ENCODE measurements around the gene MAGI2.

MAGI2 gene

DNA sequence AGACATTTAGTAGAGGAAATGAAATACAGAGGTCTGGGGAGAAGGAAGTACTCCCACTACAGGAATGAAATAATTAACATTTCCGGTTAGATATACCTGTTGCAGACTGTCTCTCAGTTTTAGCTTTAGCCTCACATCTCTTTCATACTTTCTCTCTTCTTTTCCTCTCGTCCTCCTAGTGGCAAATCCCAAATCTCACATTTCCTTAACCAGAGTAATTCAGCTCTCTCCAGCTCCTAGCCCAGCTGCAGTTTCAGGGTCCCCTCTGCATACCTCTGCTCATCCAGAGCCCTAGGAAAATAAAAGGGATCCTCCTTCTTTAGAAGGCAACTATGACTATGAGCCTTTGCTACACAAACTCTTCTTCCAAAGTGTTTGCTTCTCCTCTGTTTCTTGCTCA lies 1011.7 kb downstream of the MAGI2 start:
- no peak for DNase-seq

DNA sequence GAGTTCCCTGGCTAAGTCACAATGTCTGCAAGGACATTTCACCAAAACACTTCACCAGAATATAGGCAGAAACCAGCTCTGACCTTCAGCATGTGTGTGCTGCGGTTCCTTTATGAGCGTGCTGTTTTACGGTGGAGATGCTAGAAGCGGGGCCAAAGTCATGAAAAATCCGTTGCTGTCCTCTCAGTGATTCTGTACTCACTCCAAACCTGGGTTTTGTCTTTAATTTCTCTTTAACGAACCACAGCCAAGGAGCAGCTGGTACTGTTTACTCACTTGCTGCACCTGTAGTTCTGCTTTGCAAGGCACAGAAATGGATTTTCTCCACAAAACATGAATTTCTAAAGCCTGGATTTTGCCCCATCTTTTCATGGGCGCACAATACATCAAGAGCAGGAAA lies 1015.0 kb downstream of the MAGI2 start:
- DNase-seq: no peak

DNA sequence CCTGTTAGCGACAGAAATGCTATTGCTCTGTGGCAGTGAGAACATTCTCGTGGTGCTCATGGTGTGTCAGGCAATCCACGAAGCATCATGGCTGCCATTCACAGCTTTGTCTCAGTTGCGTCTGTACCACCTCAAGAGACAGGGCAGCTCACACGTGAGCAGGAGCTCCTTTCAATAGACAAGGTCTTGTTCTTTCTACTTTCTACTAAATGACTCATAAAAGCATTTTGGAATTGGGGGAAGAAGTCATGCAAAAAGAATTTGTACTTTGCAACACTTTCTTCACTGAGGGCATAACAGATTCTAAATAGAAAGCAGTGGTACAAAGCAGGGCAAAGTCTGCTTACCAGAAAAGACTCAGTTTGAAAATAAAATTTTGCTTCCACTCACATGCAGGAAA lies 1016.3 kb downstream of the MAGI2 start:
- DNase-seq: no peak

DNA sequence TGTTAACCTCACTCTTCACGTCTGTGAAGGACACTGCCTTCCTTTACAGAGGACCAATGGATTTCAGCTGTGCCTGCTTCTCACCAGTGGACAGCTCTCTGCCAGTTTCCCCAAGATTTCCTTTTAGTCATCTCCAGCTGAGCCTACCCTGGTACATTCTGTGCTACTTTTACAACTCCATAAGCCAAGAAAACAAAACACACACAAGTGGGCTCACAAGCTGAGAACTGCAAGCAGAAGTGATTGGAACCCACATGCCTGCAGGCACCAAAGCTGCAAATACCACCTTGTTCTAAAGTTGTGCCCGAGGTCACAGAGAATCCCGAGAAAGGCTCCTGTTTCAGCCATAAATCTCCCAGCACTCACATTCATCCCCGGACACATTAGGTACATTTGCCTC lies 1018.1 kb downstream of the MAGI2 start:
- DNase-seq: no peak

DNA sequence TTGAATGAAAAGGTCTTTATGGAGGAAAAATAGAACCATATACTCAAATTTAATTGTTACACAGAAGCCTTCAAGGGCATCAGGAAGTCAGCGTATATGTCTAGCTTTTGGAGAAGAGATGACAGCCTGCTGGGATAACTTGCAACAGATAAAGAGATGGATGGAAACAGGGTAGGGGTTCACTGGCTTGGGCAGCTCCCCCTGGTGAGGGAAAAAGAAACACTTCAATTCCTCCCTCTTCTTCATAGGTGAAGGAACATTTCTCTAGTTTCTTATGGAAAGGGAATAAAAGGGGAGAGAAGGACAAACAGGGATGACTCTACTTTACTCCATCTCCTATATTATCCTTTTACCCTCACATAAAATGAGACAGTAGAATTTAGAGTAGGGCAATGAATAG lies 1019.2 kb downstream of the MAGI2 start:
- no peak for DNase-seq

DNA sequence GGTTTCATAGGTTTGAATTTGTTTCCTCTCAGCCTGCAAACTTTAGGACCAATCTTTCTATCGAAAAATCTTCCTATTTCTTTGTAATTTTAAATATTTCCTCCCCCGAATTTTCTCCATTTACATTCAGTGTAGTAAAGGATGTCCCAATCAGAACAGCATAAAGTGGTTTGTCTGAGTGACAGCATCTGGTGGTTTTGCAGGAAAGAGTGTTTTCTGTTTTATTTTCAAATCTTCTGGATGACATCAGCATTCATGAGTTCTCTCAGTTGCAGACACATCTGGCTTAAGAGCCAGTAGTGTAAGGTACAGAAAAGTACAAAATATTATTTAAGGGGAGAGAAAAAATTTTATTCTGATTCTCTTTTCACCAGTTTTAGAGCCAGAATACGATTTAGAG lies 1020.0 kb downstream of the MAGI2 start:
- no peak for DNase-seq

DNA sequence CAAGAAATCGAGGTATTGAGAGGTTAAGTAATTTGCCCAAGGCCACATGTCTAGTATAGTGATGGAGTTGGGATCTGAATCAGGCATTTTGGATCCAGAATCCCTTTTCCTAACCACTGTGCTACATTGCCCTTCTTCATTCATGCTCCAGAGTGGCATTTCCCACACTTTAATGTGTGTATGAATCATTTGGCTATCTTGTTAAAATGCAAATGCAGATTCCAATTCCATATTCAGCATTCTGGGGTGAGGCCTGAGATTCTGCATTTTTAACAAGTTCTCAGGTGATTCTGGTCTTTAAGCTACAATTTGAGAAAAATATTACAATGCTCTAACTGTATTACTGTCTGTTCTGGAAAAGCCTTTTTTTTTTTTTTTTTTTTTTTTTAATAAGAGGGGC lies 1023.6 kb downstream of the MAGI2 start:
- DNase-seq: no peak

DNA sequence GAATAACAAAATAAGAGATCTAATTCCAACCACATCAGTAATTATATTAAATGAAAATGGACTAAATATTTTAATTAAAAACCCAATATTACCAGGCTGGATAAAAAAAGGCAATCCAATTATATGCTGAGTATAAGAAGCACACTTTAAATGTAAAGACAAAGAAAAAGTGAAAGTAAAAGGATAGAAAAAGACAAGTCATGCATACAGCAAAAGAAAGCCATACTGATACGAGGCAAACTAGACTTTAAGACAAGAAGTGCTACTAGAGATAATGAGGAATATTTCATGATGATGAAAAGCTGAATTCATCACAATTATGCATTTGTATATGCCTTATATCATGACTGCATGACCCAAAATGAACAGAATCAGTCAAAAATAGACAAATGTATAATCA lies 1026.3 kb downstream of the MAGI2 start:
- DNase-seq: no peak

DNA sequence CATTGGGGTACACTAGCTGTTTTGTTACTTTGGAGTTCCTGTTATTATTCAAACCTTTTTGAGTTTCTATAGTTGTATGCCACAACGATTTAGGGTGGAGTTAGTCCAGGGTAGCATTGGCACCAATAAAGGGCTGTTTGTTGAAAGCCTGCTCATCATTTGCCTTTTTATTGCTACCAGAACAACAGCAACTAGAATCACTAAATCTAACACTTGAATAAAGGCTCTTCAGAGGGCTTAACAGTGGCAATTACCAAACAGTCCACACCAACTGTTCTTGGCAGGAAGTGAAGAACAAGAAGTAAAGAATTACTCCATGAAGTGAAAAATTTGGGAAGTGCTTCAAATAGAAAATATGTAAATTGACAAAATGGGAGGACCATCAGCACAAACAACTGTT lies 1033.5 kb downstream of the MAGI2 start:
- no peak for DNase-seq

DNA sequence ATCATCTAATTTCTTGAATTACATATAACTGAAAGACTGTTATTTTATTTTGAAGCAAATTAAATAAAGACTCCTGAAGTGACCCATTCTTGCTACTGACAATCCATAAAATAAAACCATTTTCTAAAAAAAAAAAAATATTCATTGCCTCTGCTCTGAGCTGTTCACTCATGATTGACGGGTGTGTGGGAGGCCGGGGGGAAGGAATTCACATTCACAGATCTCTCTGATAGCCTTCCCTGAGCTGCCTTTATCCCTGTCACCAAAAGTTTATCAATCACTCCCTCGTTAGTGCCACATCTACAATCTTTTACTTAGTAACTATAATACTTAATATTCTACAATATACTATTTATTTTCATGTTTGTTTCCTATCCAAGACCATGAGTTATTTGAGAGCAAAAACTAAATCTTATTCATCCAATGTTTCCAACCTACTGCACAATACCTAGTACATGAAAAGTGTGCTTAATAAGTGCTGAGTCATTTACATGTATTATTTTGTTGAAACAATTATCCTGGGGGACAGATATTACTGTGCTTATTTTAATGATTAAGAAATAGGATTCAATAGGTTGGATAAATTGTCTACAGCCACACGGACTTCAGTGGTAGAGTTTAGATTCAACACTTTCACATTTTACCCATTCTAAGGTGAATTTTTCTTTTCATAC lies 1036.2 kb downstream of the MAGI2 start:
- DNase-seq: no peak

DNA sequence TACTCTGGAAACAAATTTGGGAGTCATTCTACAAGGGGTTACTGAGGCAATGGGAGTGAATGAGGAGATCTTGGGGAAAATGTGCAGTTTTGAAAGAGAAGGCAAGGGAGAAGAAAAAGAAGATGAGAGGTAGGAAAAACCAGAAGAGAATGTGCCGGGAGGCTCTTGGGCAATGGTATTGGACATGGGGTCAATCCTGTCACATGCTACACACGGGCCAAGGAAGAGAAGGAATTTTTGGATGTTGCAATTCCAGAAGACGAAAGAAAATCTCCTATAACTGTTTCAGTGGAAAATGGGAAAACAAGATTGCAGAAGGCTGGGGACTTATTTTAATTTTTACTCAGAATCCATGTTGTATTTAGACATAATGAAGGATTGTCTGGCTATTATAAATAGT lies 1039.9 kb downstream of the MAGI2 start:
- no peak for DNase-seq

DNA sequence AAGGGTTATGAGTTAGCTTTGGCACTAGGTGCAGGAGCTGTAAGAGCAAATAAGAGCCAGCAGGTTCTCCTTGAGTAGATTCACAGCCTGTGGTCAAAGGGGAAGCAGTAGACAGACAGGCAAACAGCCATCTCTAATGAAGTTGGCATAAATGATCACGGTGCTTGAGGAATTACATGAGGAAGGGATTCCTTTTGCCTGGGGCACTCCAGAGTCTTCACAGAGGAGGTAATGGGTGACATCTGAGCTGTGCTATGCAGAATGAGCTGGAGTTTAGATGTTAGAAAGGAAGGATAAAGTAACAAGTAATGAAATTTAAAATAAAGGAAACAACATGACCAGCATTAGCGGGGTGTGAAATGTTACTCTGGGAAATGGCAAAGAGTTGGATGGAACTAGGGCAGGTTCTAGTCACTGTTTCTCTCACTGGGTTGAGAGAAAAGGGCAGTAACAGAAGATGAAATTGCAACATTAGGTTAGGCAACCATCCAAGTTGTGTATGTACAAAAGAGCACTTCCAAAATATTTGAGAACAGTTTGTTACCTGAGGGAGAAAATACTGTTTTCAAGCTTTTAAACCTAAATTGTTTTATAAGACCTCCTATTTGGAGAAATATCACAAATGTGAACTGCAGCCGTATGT lies 1041.1 kb downstream of the MAGI2 start:
- no peak for DNase-seq

DNA sequence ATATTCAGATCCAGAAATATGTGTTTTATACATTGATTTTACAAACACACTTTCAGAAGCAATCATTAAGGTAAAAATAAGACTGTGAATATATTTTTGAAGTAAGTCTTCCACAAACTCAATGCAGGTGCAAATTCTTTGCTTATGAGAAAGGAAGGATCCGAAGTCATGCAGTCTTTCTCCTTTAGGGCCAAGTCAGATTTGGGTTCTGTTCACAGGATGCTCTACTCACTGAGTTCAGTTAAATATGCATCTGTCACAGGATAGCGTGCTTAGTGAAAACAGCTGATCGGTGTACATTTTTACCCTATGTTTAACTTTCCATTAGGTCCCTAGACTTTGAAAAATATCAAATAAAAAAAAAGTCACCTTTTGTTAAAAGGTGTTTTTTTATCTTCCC lies 1046.4 kb downstream of the MAGI2 start:
- DNase-seq: no peak

DNA sequence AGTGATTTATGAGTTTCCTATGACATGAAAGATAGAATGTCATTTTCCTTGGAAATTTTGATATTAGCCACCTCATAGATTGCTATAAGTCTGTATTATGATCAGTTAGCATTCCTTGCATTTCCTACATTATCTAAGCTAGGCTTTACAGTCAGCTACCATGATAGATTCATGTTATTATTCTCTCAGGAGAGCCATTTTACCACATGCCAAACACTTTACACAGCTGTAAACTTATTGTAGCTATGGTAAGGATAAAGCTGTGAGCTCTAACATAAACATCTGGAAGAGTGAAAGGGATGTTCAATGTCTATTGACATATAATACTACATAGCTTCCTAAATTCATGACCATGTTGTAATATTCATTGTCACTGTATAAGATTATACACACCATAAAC lies 1046.9 kb downstream of the MAGI2 start:
- no peak for DNase-seq

DNA sequence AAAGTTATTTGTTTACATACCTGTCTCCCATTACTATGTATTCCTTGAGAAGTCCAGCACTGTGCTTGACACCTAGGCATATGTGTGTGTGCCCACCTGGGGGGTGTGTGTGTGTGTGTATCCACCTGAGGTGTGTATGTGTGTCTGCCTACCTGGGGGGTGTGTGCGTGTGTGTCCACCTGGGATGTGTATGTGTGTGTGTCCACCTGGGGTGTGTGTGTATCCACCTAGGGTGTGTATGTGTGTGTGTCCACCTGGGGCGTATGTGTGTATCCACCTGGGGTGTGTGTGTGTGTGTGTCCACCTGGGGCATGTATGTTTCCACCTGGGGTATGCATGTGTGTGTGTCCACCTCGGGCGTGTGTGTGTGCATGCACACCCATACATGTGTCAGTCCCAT lies 1051.4 kb downstream of the MAGI2 start:
- no peak for DNase-seq

DNA sequence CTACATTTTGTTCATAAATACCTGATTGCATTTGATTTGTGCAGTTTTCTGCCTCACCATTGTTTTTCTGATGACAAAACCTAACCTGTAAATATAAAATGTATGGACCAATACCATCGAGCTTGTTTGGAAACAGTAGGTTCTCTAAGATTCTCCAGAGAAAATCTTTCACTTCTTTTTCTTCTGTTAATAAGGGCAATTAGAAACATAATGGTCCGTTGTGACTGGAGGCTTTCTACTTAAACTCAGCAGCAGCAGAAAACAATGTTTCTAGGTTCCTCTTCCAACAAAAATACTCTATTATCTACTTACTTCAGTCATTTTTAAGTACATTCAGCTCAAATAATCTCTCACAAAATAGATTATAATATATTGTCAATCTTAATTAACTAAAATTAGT lies 1053.4 kb downstream of the MAGI2 start:
- DNase-seq: no peak

DNA sequence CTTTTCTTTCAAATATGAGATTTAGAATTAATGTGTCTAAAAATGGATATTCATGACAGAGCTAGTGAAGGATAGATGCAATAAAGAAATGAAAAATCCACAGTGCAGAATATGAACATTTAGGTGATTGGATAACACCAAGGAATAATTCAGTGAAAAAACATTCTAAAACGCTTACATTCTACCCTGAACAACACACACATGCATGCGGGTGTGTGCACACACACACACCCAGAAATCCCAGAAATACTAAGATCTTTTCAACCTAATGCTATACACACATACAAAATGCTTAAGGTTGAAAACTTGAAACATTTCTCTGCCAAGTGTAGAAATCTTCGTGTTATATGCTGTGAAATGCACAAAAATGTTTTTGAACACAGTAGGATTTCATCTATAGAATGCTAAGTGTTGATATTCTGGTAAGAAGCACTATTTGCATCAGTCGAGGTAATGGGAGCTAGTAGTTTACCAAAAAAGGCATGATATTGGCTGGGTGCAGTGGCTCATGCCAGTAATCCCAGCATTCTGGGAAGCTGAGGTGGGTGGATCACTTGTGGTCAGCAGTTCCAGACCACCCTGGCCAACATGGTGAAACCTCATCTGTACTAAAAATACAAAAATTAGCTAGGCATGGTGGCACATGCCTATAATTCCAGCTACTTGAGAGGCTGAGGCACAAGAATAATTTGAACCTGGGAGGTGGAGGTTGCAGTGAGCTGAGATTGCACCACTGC lies 1054.3 kb downstream of the MAGI2 start:
- DNase-seq: no peak

DNA sequence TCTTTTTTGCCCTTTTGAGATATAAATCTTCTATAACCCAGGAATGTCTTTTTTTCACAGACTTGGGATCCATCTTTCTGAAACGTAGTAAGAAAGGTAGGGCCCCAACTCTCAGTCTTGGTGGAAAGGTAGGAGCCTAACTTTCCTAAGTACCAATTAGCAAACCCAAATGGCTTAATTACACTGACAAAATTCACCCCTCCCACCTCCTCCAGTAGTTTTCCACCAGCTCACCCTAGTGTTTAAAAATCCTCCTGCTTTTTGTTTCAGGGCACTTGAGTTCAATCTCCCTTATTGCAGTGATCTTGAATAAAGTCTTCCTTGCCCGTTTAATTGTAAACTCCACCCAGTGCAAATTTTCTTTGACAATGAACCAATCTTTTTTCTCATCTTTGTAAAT lies 1054.9 kb downstream of the MAGI2 start:
- no peak for DNase-seq

DNA sequence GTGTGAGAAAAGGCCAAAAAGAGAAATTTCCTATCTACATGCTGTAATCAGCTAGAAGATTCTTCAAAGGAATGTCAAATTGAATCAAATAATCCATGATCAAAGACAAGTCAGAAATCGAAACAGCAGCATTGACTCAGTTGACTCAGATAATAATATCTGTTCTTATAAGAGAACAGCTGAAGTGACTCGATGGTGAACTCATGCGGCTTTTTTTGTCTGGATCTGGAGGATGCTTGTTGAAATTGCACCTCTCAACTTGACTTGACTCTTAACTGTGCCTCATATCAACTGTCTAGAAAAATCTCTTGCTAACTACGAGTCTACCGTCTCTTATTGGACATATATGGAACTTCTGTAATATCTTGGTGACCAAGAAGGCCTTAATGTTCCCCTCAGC lies 1055.4 kb downstream of the MAGI2 start:
- DNase-seq: no peak

DNA sequence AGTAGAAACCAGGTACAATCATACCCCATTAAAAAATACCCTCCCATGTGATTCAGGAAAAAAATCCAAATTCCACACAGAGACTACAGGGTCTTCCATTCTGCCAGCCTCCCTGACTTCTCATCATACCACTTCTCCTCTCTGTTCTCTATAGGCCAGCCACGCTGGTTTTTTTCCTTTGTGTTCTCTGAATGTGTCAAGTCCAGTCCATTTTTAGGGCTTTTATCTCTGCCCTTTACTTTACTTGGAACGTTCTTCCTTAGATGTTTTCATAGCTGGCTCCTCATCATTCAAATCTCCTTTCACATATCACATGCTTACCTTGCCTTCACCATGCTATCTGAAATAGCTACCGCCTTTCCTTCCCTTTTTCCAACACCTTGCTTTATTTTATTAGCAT lies 1057.3 kb downstream of the MAGI2 start:
- no peak for DNase-seq

DNA sequence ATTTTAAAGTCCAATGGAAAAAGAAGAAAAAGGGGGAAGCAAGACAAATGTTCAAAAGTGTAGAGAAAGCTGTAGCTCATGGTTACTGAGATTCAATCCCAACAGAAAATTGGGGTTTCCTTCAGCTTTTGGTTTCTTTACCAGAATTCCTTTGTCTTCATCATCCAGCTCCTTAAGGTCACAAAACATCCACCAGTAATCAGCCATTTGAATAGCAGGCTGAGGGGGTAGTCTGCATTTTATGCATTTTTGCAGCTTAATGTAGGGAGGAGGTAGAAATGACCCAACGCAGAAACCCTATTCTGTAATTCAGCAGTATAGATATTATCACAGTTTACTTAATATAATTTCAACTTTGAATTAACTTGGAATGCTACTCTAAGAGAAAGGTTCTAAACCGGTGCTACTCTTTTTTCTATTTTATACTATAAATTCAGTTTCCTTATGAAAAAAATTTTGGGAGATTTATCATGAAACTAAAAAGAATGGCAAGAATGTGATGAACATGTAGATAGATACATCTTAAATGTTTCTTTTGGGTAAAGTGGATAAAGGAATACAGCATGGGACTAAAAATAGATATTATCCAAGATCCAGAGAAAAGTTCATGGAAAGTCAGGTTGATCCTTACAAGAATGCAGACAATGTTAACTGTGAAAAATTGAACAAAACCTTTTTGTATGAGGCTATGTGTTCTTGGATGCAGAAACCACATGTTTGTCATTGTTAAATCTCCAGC lies 1058.0 kb downstream of the MAGI2 start:
- no peak for DNase-seq

DNA sequence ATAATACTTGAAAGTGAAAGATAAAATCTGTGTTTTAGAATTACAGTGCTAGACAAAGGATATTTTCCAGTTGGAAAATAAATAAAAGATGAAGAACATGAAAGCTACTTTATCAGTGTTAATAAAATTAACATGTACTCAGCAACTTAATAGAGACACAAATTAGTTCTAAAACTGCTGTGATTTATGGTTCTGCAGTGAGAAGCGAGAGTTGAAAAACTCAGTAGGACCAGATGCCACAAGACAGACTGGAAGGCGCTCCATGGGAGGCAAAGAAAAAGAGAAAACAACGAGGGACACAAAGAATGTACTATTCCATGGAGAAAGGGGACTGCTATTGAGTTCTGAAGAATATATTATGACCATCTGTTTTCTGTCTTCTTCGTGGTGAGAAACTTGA lies 1064.4 kb downstream of the MAGI2 start:
- no peak for DNase-seq

DNA sequence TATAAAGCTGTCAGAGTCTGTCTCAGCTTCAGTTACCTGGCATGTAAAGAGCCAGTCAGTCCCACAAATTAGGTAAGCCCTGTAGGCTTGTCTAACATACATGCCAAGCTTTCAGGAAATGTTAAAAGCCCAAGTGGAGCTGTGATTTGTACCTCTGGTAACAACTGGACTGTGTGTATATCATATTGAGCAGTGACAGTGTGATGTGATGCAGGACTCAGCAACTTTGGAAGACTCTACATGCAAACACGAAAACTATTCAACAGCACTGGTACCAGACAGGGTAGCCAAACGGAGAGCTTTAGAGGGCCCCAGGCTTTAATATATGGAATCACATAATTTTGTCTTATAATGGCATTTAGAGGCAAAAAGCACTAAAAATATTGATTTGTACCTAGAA lies 1066.9 kb downstream of the MAGI2 start:
- no peak for DNase-seq

All from inflammatory macrophage treated with lipopolysaccharide for 1 hour (primary cell).